GM12878 (cell line): ENCODE measurements around the gene ATAD2B. TPM values are rescaled to one million over a fixed set of nuclear protein-coding genes. Genes with fewer than 3 reads are reported as not detected.

ENCODE experiments used
- ATAC-seq: fragments of 200-7000 bp; cut with Tn5 transposase; 3 replicates; pipeline ENCODE4 v1.9.1; 2020; ENCODE audit warnings: mild to moderate bottlenecking, moderate library complexity
- BruUV-seq: library from RNA; stranded (reverse); fragments of 400-500 nt; replicated peaks from 2 replicates; lab custom pipeline; 2021; lab: Mats Ljungman, UMichigan
- CTCF ChIA-PET: fragments of 300-600 bp; sonication (Branson Sonifier 250); formaldehyde crosslinking; extraction: SDS; loops from one replicate; lab custom pipeline; 2021; ENCODE audit warnings: inconsistent platforms; lab: Yijun Ruan, JAX
- POLR2A ChIA-PET: fragments of 350-600 bp; formaldehyde crosslinking; extraction: SDS; loops from one replicate; lab custom pipeline; 2021; ENCODE audit warnings: inconsistent platforms; lab: Charles Lee
- RAD21 ChIA-PET: fragments of 300-600 bp; sonication (Branson Sonifier 250); formaldehyde crosslinking; loops from one replicate; lab custom pipeline; 2023; ENCODE audit warnings: antibody characterized with exemption; ENCODE audit not compliant: unreplicated experiment; lab: Charles Lee
- SMC1A ChIA-PET: fragments of 300-600 bp; sonication (Branson Sonifier 250); formaldehyde crosslinking; loops from one replicate; lab custom pipeline; 2023; ENCODE audit not compliant: unreplicated experiment, uncharacterized antibody; lab: Charles Lee
- DNase-seq: peaks from one replicate; pipeline ENCODE4 v3.0.0-alpha.2; 2011; ENCODE audit warnings: low read depth, low spot score
- FAIRE-seq: peaks from 3 replicates; lab custom pipeline; 2011; peaks lifted over from hg19 to GRCh38; lab: Jason Lieb, UNC
- H2AFZ ChIP-seq: 2 replicates; pipeline ENCODE4 v1.6.0; 2011; ENCODE audit warnings: low read depth, low read length, control low read depth; ENCODE audit not compliant: control insufficient read depth
- H3K27ac ChIP-seq: 2 replicates; pipeline ENCODE4 v1.5.1; 2011; ENCODE audit warnings: control low read depth; ENCODE audit not compliant: control insufficient read depth, insufficient read depth
- H3K27me3 ChIP-seq, 2 experiments: replicated peaks in 1 of 2; 2 replicates each; pipeline versions ENCODE4 v1.6.0 to v1.6.1; 2011; ENCODE audit warnings: low read length in 1 of 2; ENCODE audit not compliant: control insufficient read depth in 2 of 2, insufficient read depth in 2 of 2
- H3K36me3 ChIP-seq, 2 experiments: 2 replicates each; pipeline ENCODE4 v1.5.1; 2011; ENCODE audit warnings: low read length in 1 of 2; ENCODE audit not compliant: control insufficient read depth in 2 of 2, insufficient read depth in 2 of 2
- H3K4me1 ChIP-seq: 2 replicates; pipeline ENCODE4 v1.6.1; 2011; ENCODE audit warnings: mild to moderate bottlenecking, low read length, moderate library complexity, mixed read lengths; ENCODE audit not compliant: control insufficient read depth, insufficient read depth
- H3K4me2 ChIP-seq: 2 replicates; pipeline ENCODE4 v1.6.0; 2011; ENCODE audit warnings: control low read depth; ENCODE audit not compliant: control insufficient read depth, insufficient read depth
- H3K4me3 ChIP-seq: fragments of 200-600 bp; sonication (generic); 2 replicates; pipeline ENCODE4 v1.5.1; 2016
- H3K79me2 ChIP-seq: 2 replicates; pipeline ENCODE4 v1.6.0; 2011; ENCODE audit warnings: low read length; ENCODE audit not compliant: control insufficient read depth, insufficient read depth
- H3K9ac ChIP-seq: 2 replicates; pipeline ENCODE4 v1.8.0; 2011; ENCODE audit warnings: low read length, control low read depth, mixed read lengths; ENCODE audit not compliant: control insufficient read depth, insufficient read depth
- H3K9me3 ChIP-seq: replicated peaks from 3 replicates; pipeline ENCODE4 v1.5.1; 2011; ENCODE audit warnings: mild to moderate bottlenecking, low read length; ENCODE audit not compliant: control insufficient read depth, insufficient read depth
- H4K20me1 ChIP-seq: 2 replicates; pipeline ENCODE4 v1.6.0; 2011; ENCODE audit not compliant: control insufficient read depth, insufficient read depth
- CBX3 ChIP-seq: fragments of 200-600 bp; sonication (generic); IDR thresholded peaks from 2 replicates; pipeline ENCODE4 v1.6.1; 2016; ENCODE audit warnings: low read depth, borderline replicate concordance
- CHD2 ChIP-seq: IDR thresholded peaks from 2 replicates; pipeline ENCODE4 v1.6.1; 2011; ENCODE audit warnings: low read depth, low read length, improper control_type of control experiment, borderline replicate concordance
- FOXK2 ChIP-seq: fragments of 450-650 bp; IDR thresholded peaks from 2 replicates; pipeline ENCODE4 v1.6.1; 2017; ENCODE audit warnings: mild to moderate bottlenecking, moderate library complexity
- HCFC1 ChIP-seq: fragments of 150-350 bp; IDR thresholded peaks from 2 replicates; pipeline ENCODE4 v1.6.1; 2014; ENCODE audit warnings: low read length
- KDM1A ChIP-seq: fragments of 200-600 bp; sonication (generic); IDR thresholded peaks from 2 replicates; pipeline ENCODE4 v1.6.1; 2016; ENCODE audit warnings: borderline replicate concordance
- LARP7 ChIP-seq: fragments of 450-650 bp; IDR thresholded peaks from 2 replicates; pipeline ENCODE4 v1.6.1; 2017; ENCODE audit warnings: mild to moderate bottlenecking
- NFIC ChIP-seq: IDR thresholded peaks from 2 replicates; pipeline ENCODE4 v1.6.1; 2012; ENCODE audit warnings: low read depth, mild to moderate bottlenecking, inconsistent platforms, low read length, moderate library complexity
- NRF1 ChIP-seq: conservative IDR thresholded peaks from 2 replicates; pipeline ENCODE4 v1.6.1; 2011; ENCODE audit warnings: mild to moderate bottlenecking, low read depth, low read length, improper control_type of control experiment
- POLR2AphosphoS5 ChIP-seq: IDR thresholded peaks from 2 replicates; pipeline ENCODE4 v1.6.1; 2011; ENCODE audit warnings: mild to moderate bottlenecking, low read length, inconsistent platforms
- RBBP5 ChIP-seq: fragments of 200-600 bp; sonication (generic); conservative IDR thresholded peaks from 2 replicates; pipeline ENCODE4 v1.6.1; 2016
- RCOR1 ChIP-seq: conservative IDR thresholded peaks from 2 replicates; pipeline ENCODE4 v1.6.1; 2012; ENCODE audit warnings: low read depth, low read length, improper control_type of control experiment
- SP1 ChIP-seq: IDR thresholded peaks from one replicate; pipeline ENCODE4 v1.6.1; 2011; ENCODE audit warnings: low read depth, low read length
- STAT1 ChIP-seq: fragments of 450-650 bp; conservative IDR thresholded peaks from 2 replicates; pipeline ENCODE4 v1.6.1; 2014; ENCODE audit warnings: antibody characterized with exemption, mild to moderate bottlenecking
- TBL1XR1 ChIP-seq: IDR thresholded peaks from 2 replicates; pipeline ENCODE4 v1.6.1; 2012; ENCODE audit warnings: low read depth, low read length, improper control_type of control experiment
- ZSCAN29 ChIP-seq: fragments of 450-650 bp; IDR thresholded peaks from 2 replicates; pipeline ENCODE4 v1.6.1; 2017; ENCODE audit warnings: mild to moderate bottlenecking, moderate library complexity
- WGBS: methylation state at CpG from one replicate; pipeline ENCODE4 v1.1.6; 2016; ENCODE audit warnings: low lambda C conversion rate; ENCODE audit not compliant: insufficient replicate concordance, insufficient coverage; ENCODE audit errors: missing lambda C conversion rate; 5-methylcytosine and 5-hydroxymethylcytosine counted together
- in situ Hi-C: fragments of 300-500 bp; cut with MboI; formaldehyde crosslinking; loops from 9 replicates; pipeline ENCODE4 v1.14.3; 2018; ENCODE audit warnings: mixed read lengths
- intact Hi-C: fragments of 100-400 bp; cut with micrococcal nuclease; formaldehyde crosslinking; loops from one replicate; pipeline ENCODE4 v1.14.2; 2022; ENCODE audit not compliant: unreplicated experiment
- polyA plus RNA-seq, 11 experiments: library from polyadenylated mRNA; depleted of rRNA in 4 of 11; unstranded in 6 of 11; stranded (reverse) in 5 of 11; fragments of >200 nt; fragmentation: Nextera tagmentation in 4 of 11; fragmentation: Illumina TruSeq in 1 of 11; extraction: Ambion mirVana in 4 of 11; extraction: Trizol in 1 of 11; gene quantifications; 1 replicate in 1 of 11; 2 replicates in 10 of 11; pipeline versions ENCODE4 v1.2.1 to v1.2.3, GENCODE V29; 2011 to 2016; ENCODE audit warnings: inconsistent platforms in 2 of 11, missing spikeins in 2 of 11, low read depth in 1 of 11
- total RNA-seq, 4 experiments: library from RNA; depleted of rRNA in 3 of 4; stranded (reverse); fragments of >200 nt in 3 of 4; fragmentation: Illumina TruSeq in 1 of 4; extraction: Trizol in 1 of 4; gene quantifications; 2 replicates each; pipeline versions ENCODE4 v1.2.1 to v1.2.3, GENCODE V29; 2013 to 2021
- TF ChIP-seq, protein P1 (sequence below): IDR thresholded peaks from 2 replicates; pipeline ENCODE4 v1.6.1; 2011; ENCODE audit warnings: low read depth, low read length, improper control_type of control experiment, borderline replicate concordance
- TF ChIP-seq, protein P2 (sequence below): IDR thresholded peaks from 2 replicates; pipeline ENCODE4 v1.6.1; 2012; ENCODE audit warnings: low read depth, low read length, improper control_type of control experiment
- TF ChIP-seq, protein P3 (sequence below): IDR thresholded peaks from 2 replicates; pipeline ENCODE4 v1.6.1; 2012; ENCODE audit warnings: low read depth, low read length, improper control_type of control experiment

The ATAD2B gene
- total and polyA plus RNA-seq, 10 of the 15 experiments (the other 5 are each of a cell fraction or from before 2014, with no cell fraction given), result 3.6 to 29.9 (median 16.8) TPM

DNA sequence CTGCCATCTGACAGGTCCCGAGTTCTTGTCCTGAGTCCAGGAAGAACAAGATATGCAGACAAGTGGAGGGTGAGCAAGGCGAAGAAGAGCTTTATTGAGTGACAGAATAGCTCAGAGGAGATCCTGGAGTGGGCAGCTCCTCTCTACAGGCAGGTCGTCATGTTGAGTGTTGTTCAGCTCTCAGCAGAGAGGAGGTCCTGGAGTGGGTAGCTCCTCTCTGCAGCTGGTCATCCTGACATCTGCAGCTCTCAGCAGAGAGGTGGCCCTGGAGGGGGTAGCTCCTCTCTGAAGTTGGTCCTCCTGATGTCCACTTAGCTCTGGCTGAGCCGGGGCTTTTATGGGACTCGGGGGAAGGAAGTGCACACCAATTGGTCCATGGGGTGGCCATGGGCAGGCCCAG lies 90.4 kb downstream of the ATAD2B start:
- H3K9me3 ChIP-seq, result no peaks in the 10 kb centered on the region; the same call in 1 of the 3 replicates
- no peaks in the 10 kb centered on the region for H4K20me1 ChIP-seq
- ATAC-seq (no peak), FAIRE-seq (no peak), DNase-seq (no peak)
- BruUV-seq, result no TSS peak
- ChIA-PET RAD21 (interaction anchor here (1.2 to 1.4 kb wide), 2 partner anchors 8 to 247 kb away, joined by 3 to 5 read pairs; no protein-coding TSS in a partner anchor), SMC1A (interaction anchor here (2.5 kb wide), 1 partner anchor 11 kb away, joined by 14 read pairs; no protein-coding TSS in a partner anchor), POLR2A (interaction anchor here (0.7 to 1.4 kb wide), 2 partner anchors 12 to 13 kb away, joined by 3 to 5 read pairs; no protein-coding TSS in a partner anchor), CTCF (interaction anchor here (1.5 to 2.4 kb wide), 3 partner anchors 10 to 248 kb away, joined by 6 to 17 read pairs (median 7); partner anchors contain the start of gene TP53I3)
- H3K27me3 ChIP-seq, result no peaks in the 10 kb centered on the region
- no peak overlapping the region for H2AFZ ChIP-seq
- in situ Hi-C loops (no loop called here), intact Hi-C loops (no loop called here)
- H3K4me3 ChIP-seq, result no peak overlapping the region
- no peak overlapping the region for H3K4me2 ChIP-seq
- no peaks in the 10 kb centered on the region for H3K79me2 ChIP-seq
- no peak for TF ChIP-seq RBBP5
- TF ChIP-seq, protein P1, sequence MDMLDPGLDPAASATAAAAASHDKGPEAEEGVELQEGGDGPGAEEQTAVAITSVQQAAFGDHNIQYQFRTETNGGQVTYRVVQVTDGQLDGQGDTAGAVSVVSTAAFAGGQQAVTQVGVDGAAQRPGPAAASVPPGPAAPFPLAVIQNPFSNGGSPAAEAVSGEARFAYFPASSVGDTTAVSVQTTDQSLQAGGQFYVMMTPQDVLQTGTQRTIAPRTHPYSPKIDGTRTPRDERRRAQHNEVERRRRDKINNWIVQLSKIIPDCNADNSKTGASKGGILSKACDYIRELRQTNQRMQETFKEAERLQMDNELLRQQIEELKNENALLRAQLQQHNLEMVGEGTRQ, result no peak
- TF ChIP-seq STAT1, result no peak
- TF ChIP-seq, protein P2, sequence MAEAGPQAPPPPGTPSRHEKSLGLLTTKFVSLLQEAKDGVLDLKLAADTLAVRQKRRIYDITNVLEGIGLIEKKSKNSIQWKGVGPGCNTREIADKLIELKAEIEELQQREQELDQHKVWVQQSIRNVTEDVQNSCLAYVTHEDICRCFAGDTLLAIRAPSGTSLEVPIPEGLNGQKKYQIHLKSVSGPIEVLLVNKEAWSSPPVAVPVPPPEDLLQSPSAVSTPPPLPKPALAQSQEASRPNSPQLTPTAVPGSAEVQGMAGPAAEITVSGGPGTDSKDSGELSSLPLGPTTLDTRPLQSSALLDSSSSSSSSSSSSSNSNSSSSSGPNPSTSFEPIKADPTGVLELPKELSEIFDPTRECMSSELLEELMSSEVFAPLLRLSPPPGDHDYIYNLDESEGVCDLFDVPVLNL, result no peak
- no peak for TF ChIP-seq KDM1A
- no peak for TF ChIP-seq NFIC
- no peak for TF ChIP-seq RCOR1
- TF ChIP-seq TBL1XR1, result no peak
- no peak for TF ChIP-seq POLR2AphosphoS5
- no peak for TF ChIP-seq FOXK2
- TF ChIP-seq, protein P3, sequence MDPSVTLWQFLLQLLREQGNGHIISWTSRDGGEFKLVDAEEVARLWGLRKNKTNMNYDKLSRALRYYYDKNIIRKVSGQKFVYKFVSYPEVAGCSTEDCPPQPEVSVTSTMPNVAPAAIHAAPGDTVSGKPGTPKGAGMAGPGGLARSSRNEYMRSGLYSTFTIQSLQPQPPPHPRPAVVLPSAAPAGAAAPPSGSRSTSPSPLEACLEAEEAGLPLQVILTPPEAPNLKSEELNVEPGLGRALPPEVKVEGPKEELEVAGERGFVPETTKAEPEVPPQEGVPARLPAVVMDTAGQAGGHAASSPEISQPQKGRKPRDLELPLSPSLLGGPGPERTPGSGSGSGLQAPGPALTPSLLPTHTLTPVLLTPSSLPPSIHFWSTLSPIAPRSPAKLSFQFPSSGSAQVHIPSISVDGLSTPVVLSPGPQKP, result no peak
- no peak for TF ChIP-seq ZSCAN29
- no peak for TF ChIP-seq HCFC1
- TF ChIP-seq CHD2, result no peak
- no peak for TF ChIP-seq CBX3
- no peak for TF ChIP-seq NRF1
- TF ChIP-seq LARP7, result no peak
- no peak for TF ChIP-seq SP1
- WGBS, result 99% methylated on average over 5 of the region's 5 CpGs
- no peaks in the 10 kb centered on the region for H3K4me1 ChIP-seq
- peaks cover 10 to 11% of the 10 kb centered on the region in 2 experiments for H3K36me3 ChIP-seq
- no peak overlapping the region for H3K9ac ChIP-seq
- H3K27ac ChIP-seq, result no peak overlapping the region
